HL-60 (cell line): Measurements from ENCODE around the gene SMAD5.

Experiments
- DNase-seq, 2 experiments: peaks; one replicate each; pipeline ENCODE4 v3.0.0-alpha.2; 2010 to 2020; ENCODE audit warnings: low read depth in 1 of 2, low spot score in 1 of 2
- H3K27ac ChIP-seq: fragments of 250-450 bp; sonication (Bioruptor Pico); replicated peaks from 2 replicates; pipeline ENCODE4 v1.5.1; 2020; ENCODE audit warnings: mild to moderate bottlenecking, moderate library complexity
- H3K27me3 ChIP-seq: fragments of 250-450 bp; sonication (Bioruptor Pico); 2 replicates; pipeline ENCODE4 v1.5.1; 2021; ENCODE audit warnings: mild to moderate bottlenecking, moderate library complexity; ENCODE audit not compliant: insufficient read depth, poor library complexity, severe bottlenecking
- H3K4me3 ChIP-seq: replicated peaks from 2 replicates; pipeline ENCODE4 v1.5.1; 2011; ENCODE audit warnings: mild to moderate bottlenecking, control low read depth, low read length; ENCODE audit not compliant: insufficient read depth
- GABPA ChIP-seq: IDR thresholded peaks from 2 replicates; pipeline ENCODE4 v1.6.1; 2012; ENCODE audit warnings: low read depth
- POLR2AphosphoS5 ChIP-seq: IDR thresholded peaks from 2 replicates; pipeline ENCODE4 v1.6.1; 2012; ENCODE audit warnings: low read depth
- SPI1 ChIP-seq: IDR thresholded peaks from 2 replicates; pipeline ENCODE4 v1.6.1; 2012; ENCODE audit warnings: low read depth, mild to moderate bottlenecking, borderline replicate concordance
- TF ChIP-seq, protein P1 (sequence below): IDR thresholded peaks from 2 replicates; pipeline ENCODE4 v1.6.1; 2012; ENCODE audit warnings: low read depth; ENCODE audit not compliant: insufficient replicate concordance
- TF ChIP-seq, protein P2 (sequence below): IDR thresholded peaks from one replicate; pipeline ENCODE4 v1.5.1; 2011; ENCODE audit warnings: low read length, control low read depth, inconsistent platforms; ENCODE audit not compliant: insufficient read depth

SMAD5 gene

DNA sequence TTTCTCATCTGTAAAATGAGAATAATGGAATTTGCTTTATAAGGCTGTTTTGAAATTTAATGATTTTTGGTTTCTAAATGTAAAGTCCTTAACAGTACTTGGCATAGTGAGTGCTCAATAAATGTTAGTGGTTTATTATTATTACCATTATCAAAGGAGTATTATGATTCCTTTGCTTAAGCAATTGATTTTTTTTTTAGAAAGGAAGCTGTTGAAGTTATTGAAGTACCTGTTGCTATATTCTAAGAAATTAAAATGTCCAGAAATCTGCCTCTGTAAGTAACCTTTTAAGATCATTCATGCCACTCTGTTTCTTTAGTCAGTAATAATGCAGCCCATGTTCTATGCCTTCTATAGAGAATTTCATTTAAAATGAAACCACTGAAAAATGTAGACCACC, 15.0 kb downstream of the SMAD5 start:
- Histone ChIP-seq H3K27me3 (no peaks in the 10 kb centered on the region), H3K27ac (no peak overlapping the region), H3K4me3 (no peak overlapping the region)
- no peak for DNase-seq
- TF ChIP-seq, protein P1, sequence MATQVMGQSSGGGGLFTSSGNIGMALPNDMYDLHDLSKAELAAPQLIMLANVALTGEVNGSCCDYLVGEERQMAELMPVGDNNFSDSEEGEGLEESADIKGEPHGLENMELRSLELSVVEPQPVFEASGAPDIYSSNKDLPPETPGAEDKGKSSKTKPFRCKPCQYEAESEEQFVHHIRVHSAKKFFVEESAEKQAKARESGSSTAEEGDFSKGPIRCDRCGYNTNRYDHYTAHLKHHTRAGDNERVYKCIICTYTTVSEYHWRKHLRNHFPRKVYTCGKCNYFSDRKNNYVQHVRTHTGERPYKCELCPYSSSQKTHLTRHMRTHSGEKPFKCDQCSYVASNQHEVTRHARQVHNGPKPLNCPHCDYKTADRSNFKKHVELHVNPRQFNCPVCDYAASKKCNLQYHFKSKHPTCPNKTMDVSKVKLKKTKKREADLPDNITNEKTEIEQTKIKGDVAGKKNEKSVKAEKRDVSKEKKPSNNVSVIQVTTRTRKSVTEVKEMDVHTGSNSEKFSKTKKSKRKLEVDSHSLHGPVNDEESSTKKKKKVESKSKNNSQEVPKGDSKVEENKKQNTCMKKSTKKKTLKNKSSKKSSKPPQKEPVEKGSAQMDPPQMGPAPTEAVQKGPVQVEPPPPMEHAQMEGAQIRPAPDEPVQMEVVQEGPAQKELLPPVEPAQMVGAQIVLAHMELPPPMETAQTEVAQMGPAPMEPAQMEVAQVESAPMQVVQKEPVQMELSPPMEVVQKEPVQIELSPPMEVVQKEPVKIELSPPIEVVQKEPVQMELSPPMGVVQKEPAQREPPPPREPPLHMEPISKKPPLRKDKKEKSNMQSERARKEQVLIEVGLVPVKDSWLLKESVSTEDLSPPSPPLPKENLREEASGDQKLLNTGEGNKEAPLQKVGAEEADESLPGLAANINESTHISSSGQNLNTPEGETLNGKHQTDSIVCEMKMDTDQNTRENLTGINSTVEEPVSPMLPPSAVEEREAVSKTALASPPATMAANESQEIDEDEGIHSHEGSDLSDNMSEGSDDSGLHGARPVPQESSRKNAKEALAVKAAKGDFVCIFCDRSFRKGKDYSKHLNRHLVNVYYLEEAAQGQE: no peak
- TF ChIP-seq SPI1 (no peak), GABPA (no peak), POLR2AphosphoS5 (no peak)
- TF ChIP-seq, protein P2, sequence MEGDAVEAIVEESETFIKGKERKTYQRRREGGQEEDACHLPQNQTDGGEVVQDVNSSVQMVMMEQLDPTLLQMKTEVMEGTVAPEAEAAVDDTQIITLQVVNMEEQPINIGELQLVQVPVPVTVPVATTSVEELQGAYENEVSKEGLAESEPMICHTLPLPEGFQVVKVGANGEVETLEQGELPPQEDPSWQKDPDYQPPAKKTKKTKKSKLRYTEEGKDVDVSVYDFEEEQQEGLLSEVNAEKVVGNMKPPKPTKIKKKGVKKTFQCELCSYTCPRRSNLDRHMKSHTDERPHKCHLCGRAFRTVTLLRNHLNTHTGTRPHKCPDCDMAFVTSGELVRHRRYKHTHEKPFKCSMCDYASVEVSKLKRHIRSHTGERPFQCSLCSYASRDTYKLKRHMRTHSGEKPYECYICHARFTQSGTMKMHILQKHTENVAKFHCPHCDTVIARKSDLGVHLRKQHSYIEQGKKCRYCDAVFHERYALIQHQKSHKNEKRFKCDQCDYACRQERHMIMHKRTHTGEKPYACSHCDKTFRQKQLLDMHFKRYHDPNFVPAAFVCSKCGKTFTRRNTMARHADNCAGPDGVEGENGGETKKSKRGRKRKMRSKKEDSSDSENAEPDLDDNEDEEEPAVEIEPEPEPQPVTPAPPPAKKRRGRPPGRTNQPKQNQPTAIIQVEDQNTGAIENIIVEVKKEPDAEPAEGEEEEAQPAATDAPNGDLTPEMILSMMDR: no peak

GRCh38 chr5:136149891-136150290, 17.2 kb downstream of the SMAD5 start:
- Histone ChIP-seq H3K4me3 (no peak overlapping the region), H3K27ac (no peak overlapping the region), H3K27me3 (no peaks in the 10 kb centered on the region)
- TF ChIP-seq GABPA (no peak), SPI1 (no peak), POLR2AphosphoS5 (no peak)
- TF ChIP-seq, protein P1: no peak
- TF ChIP-seq, protein P2: no peak
- no peak for DNase-seq

- Histone ChIP-seq H3K27ac (no peak overlapping the region), H3K27me3 (no peaks in the 10 kb centered on the region), H3K4me3 (no peak overlapping the region)
- TF ChIP-seq, protein P2: no peak
- no peak for TF ChIP-seq POLR2AphosphoS5
- TF ChIP-seq SPI1: no peak
- TF ChIP-seq, protein P1: no peak
- no peak for TF ChIP-seq GABPA
- no peak for DNase-seq
Measured at GRCh38 chr5:136153581-136154236, 21.1 kb downstream of the SMAD5 start.
